DMS 273 (cell line): ENCODE data around the gene LRRN4CL.

Experiments used
- DNase-seq: peaks from one replicate; lab custom pipeline; 2025; ENCODE audit not compliant: unreplicated experiment; lab: John Stamatoyannopoulos, UW

Gene LRRN4CL

GRCh38 chr11:62648185-62648966, 41.0 kb downstream of the LRRN4CL start:
- DNase-seq: peak; percentile 11

GRCh38 chr11:62647609-62648005, 41.7 kb downstream of the LRRN4CL start:
- DNase-seq: no peak

GRCh38 chr11:62646825-62647608, 42.3 kb downstream of the LRRN4CL start:
- DNase-seq: no peak

- DNase-seq: peak; percentile 98
Observed at GRCh38 chr11:62645946-62646824, 43.1 kb downstream of the LRRN4CL start, which contains the start of gene GANAB. Gene GANAB, minus strand, starts transcription at chr11:62646613. Its CDS starts 14 bp downstream, at chr11:62646599.

- no peak for DNase-seq
Observed at GRCh38 chr11:62645671-62645945, 43.7 kb downstream of the LRRN4CL start.

- no peak for DNase-seq
Observed at GRCh38 chr11:62644220-62644619, 45.1 kb downstream of the LRRN4CL start.
